GM12878 (cell line): ENCODE results near the gene MRGPRG. TPM values are rescaled to one million over a fixed set of nuclear protein-coding genes. Genes with fewer than 3 reads are reported as not detected.

Source experiments
- ATAC-seq: fragments of 200-7000 bp; cut with Tn5 transposase; 3 replicates; pipeline ENCODE4 v1.9.1; 2020; ENCODE audit warnings: mild to moderate bottlenecking, moderate library complexity
- BruUV-seq: library from RNA; stranded (reverse); fragments of 400-500 nt; replicated peaks from 2 replicates; lab custom pipeline; 2021; lab: Mats Ljungman, UMichigan
- CTCF ChIA-PET: fragments of 300-600 bp; sonication (Branson Sonifier 250); formaldehyde crosslinking; extraction: SDS; loops from one replicate; lab custom pipeline; 2021; ENCODE audit warnings: inconsistent platforms; lab: Yijun Ruan, JAX
- POLR2A ChIA-PET: fragments of 350-600 bp; formaldehyde crosslinking; extraction: SDS; loops from one replicate; lab custom pipeline; 2021; ENCODE audit warnings: inconsistent platforms; lab: Charles Lee
- RAD21 ChIA-PET: fragments of 300-600 bp; sonication (Branson Sonifier 250); formaldehyde crosslinking; loops from one replicate; lab custom pipeline; 2023; ENCODE audit warnings: antibody characterized with exemption; ENCODE audit not compliant: unreplicated experiment; lab: Charles Lee
- SMC1A ChIA-PET: fragments of 300-600 bp; sonication (Branson Sonifier 250); formaldehyde crosslinking; loops from one replicate; lab custom pipeline; 2023; ENCODE audit not compliant: unreplicated experiment, uncharacterized antibody; lab: Charles Lee
- DNase-seq: peaks from one replicate; pipeline ENCODE4 v3.0.0-alpha.2; 2011; ENCODE audit warnings: low read depth, low spot score
- FAIRE-seq: peaks from 3 replicates; lab custom pipeline; 2011; peaks lifted over from hg19 to GRCh38; lab: Jason Lieb, UNC
- H2AFZ ChIP-seq: 2 replicates; pipeline ENCODE4 v1.6.0; 2011; ENCODE audit warnings: low read depth, low read length, control low read depth; ENCODE audit not compliant: control insufficient read depth
- H3K27ac ChIP-seq: 2 replicates; pipeline ENCODE4 v1.5.1; 2011; ENCODE audit warnings: control low read depth; ENCODE audit not compliant: control insufficient read depth, insufficient read depth
- H3K27me3 ChIP-seq, 2 experiments: replicated peaks in 1 of 2; 2 replicates each; pipeline versions ENCODE4 v1.6.0 to v1.6.1; 2011; ENCODE audit warnings: low read length in 1 of 2; ENCODE audit not compliant: control insufficient read depth in 2 of 2, insufficient read depth in 2 of 2
- H3K36me3 ChIP-seq, 2 experiments: 2 replicates each; pipeline ENCODE4 v1.5.1; 2011; ENCODE audit warnings: low read length in 1 of 2; ENCODE audit not compliant: control insufficient read depth in 2 of 2, insufficient read depth in 2 of 2
- H3K4me1 ChIP-seq: 2 replicates; pipeline ENCODE4 v1.6.1; 2011; ENCODE audit warnings: mild to moderate bottlenecking, low read length, moderate library complexity, mixed read lengths; ENCODE audit not compliant: control insufficient read depth, insufficient read depth
- H3K4me2 ChIP-seq: 2 replicates; pipeline ENCODE4 v1.6.0; 2011; ENCODE audit warnings: control low read depth; ENCODE audit not compliant: control insufficient read depth, insufficient read depth
- H3K4me3 ChIP-seq: fragments of 200-600 bp; sonication (generic); 2 replicates; pipeline ENCODE4 v1.5.1; 2016
- H3K79me2 ChIP-seq: 2 replicates; pipeline ENCODE4 v1.6.0; 2011; ENCODE audit warnings: low read length; ENCODE audit not compliant: control insufficient read depth, insufficient read depth
- H3K9ac ChIP-seq: 2 replicates; pipeline ENCODE4 v1.8.0; 2011; ENCODE audit warnings: low read length, control low read depth, mixed read lengths; ENCODE audit not compliant: control insufficient read depth, insufficient read depth
- H3K9me3 ChIP-seq: replicated peaks from 3 replicates; pipeline ENCODE4 v1.5.1; 2011; ENCODE audit warnings: mild to moderate bottlenecking, low read length; ENCODE audit not compliant: control insufficient read depth, insufficient read depth
- H4K20me1 ChIP-seq: 2 replicates; pipeline ENCODE4 v1.6.0; 2011; ENCODE audit not compliant: control insufficient read depth, insufficient read depth
- CEBPB ChIP-seq, 2 experiments: fragments of 150-350 bp in 1 of 2; IDR thresholded peaks; 2 replicates each; pipeline ENCODE4 v1.6.1; 2012 to 2014; ENCODE audit warnings: low read depth in 2 of 2, low read length in 2 of 2, borderline replicate concordance in 1 of 2, inconsistent platforms in 1 of 2
- CHD1 ChIP-seq: IDR thresholded peaks from 2 replicates; pipeline ENCODE4 v1.6.1; 2012; ENCODE audit warnings: low read depth, low read length, improper control_type of control experiment
- JUND ChIP-seq: IDR thresholded peaks from 2 replicates; pipeline ENCODE4 v1.6.1; 2012; ENCODE audit warnings: low read depth, mild to moderate bottlenecking, low read length, improper control_type of control experiment, moderate library complexity
- MTA3 ChIP-seq: IDR thresholded peaks from 2 replicates; pipeline ENCODE4 v1.6.1; 2012; ENCODE audit warnings: low read length, inconsistent platforms, borderline replicate concordance
- MYB ChIP-seq: fragments of 150-350 bp; IDR thresholded peaks from 2 replicates; pipeline ENCODE4 v1.6.1; 2014; ENCODE audit warnings: mild to moderate bottlenecking, low read depth, low read length, borderline replicate concordance
- NR2C1 ChIP-seq: fragments of 450-650 bp; IDR thresholded peaks from 2 replicates; pipeline ENCODE4 v1.6.1; 2017; ENCODE audit warnings: antibody characterized with exemption, mild to moderate bottlenecking, moderate library complexity
- PAX5 ChIP-seq: IDR thresholded peaks from 2 replicates; pipeline ENCODE4 v1.6.1; 2011; ENCODE audit warnings: low read depth, low read length, borderline replicate concordance
- PML ChIP-seq: IDR thresholded peaks from 2 replicates; pipeline ENCODE4 v1.6.1; 2012; ENCODE audit warnings: low read length, inconsistent platforms
- SREBF2 ChIP-seq: IDR thresholded peaks from 2 replicates; pipeline ENCODE4 v1.6.1; 2012; ENCODE audit warnings: mild to moderate bottlenecking, low read length
- USF2 ChIP-seq: IDR thresholded peaks from 2 replicates; pipeline ENCODE4 v1.6.1; 2011; ENCODE audit warnings: low read depth, low read length, improper control_type of control experiment, borderline replicate concordance
- WGBS: methylation state at CpG from one replicate; pipeline ENCODE4 v1.1.6; 2016; ENCODE audit warnings: low lambda C conversion rate; ENCODE audit not compliant: insufficient replicate concordance, insufficient coverage; ENCODE audit errors: missing lambda C conversion rate; 5-methylcytosine and 5-hydroxymethylcytosine counted together
- in situ Hi-C: fragments of 300-500 bp; cut with MboI; formaldehyde crosslinking; loops from 9 replicates; pipeline ENCODE4 v1.14.3; 2018; ENCODE audit warnings: mixed read lengths
- intact Hi-C: fragments of 100-400 bp; cut with micrococcal nuclease; formaldehyde crosslinking; loops from one replicate; pipeline ENCODE4 v1.14.2; 2022; ENCODE audit not compliant: unreplicated experiment
- polyA plus RNA-seq, 11 experiments: library from polyadenylated mRNA; depleted of rRNA in 4 of 11; unstranded in 6 of 11; stranded (reverse) in 5 of 11; fragments of >200 nt; fragmentation: Nextera tagmentation in 4 of 11; fragmentation: Illumina TruSeq in 1 of 11; extraction: Ambion mirVana in 4 of 11; extraction: Trizol in 1 of 11; gene quantifications; 1 replicate in 1 of 11; 2 replicates in 10 of 11; pipeline versions ENCODE4 v1.2.1 to v1.2.3, GENCODE V29; 2011 to 2016; ENCODE audit warnings: inconsistent platforms in 2 of 11, missing spikeins in 2 of 11, low read depth in 1 of 11
- total RNA-seq, 4 experiments: library from RNA; depleted of rRNA in 3 of 4; stranded (reverse); fragments of >200 nt in 3 of 4; fragmentation: Illumina TruSeq in 1 of 4; extraction: Trizol in 1 of 4; gene quantifications; 2 replicates each; pipeline versions ENCODE4 v1.2.1 to v1.2.3, GENCODE V29; 2013 to 2021

The MRGPRG gene
- total and polyA plus RNA-seq, 10 of the 15 experiments (the other 5 are each of a cell fraction or from before 2014, with no cell fraction given): not detected

DNA sequence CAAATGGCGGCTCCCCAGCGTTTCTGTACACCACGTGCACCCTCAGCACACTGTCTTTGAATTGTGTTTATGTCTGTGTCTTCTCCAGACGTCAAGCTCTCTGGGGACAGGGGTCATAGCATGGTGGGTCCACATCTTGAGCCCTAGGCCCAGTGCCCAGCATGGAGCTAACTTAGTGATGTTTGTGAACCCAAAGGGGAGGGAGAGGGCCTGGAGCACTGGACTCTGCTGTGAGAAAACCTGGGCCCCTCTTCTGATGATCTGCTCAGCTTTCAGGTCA, 4.3 kb downstream of the MRGPRG start:
- no peaks in the 10 kb centered on the region for H3K4me1 ChIP-seq
- H3K36me3 ChIP-seq: no peaks in the 10 kb centered on the region
- H3K4me3 ChIP-seq: no peak overlapping the region
- in situ Hi-C loops: no loop called here
- RAD21 ChIA-PET: no interaction called here
- DNase-seq (no peak), FAIRE-seq (no peak), ATAC-seq (no peak)
- TF ChIP-seq SREBF2 (no peak), PML (no peak), PAX5 (no peak), USF2 (no peak), JUND (no peak), MTA3 (no peak), CEBPB (IDR thresholded peaks at IDR 0.05; ENCODE audit: borderline replicate concordance in 1 of 2, low read depth in 2 of 2, low read length in 2 of 2) (no peak), MYB (no peak), CHD1 (no peak), NR2C1 (no peak)
- H4K20me1 ChIP-seq: no peaks in the 10 kb centered on the region
- CTCF ChIA-PET: no interaction called here
- no peak overlapping the region for H3K9ac ChIP-seq
- no peaks in the 10 kb centered on the region for H3K9me3 ChIP-seq
- WGBS: 0% methylated on average over 4 of the region's 4 CpGs
- peaks cover 0 to 2% of the 10 kb centered on the region in 2 experiments; a peak in 1 of 4 replicates for H3K27me3 ChIP-seq
- POLR2A ChIA-PET: no interaction called here
- no peak overlapping the region for H3K4me2 ChIP-seq
- SMC1A ChIA-PET: no interaction called here
- H3K79me2 ChIP-seq: no peaks in the 10 kb centered on the region
- no TSS peak for BruUV-seq
- no peak overlapping the region for H2AFZ ChIP-seq
- no peak overlapping the region for H3K27ac ChIP-seq
- intact Hi-C loops: no loop called here
